ENCODE results near the gene IL2RA. TPM values are rescaled to one million over a fixed set of nuclear protein-coding genes. Genes with fewer than 3 reads are reported as not detected.

The IL2RA gene
- polyA plus RNA-seq, 1 experiment: not detected

DNA sequence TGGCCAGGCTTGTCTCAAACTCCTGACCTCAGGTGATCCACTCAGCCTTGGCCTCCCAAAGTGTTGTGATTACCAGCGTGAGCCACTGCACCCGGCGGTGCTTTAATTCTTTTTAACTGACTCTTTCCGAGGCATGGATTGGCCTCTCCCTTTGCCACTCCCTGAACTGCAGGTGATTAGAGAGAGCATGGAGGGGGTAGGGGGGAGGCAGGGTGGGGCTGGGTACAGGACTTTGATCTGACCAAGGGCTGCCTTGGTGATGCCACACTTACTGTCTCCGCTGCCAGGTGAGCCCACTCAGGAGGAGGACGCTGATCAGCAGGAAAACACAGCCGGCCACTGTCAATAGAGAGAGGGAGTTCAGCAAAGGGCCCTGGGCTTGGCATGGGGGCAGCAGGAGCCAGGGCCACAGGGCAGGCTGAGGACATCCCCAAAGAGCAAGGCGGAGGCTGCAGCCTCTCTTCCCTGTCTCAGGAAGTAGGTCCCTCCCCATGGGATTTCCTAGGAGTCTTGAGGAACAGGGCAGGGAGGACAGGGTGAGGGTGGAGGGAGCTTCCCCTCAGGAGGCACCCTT is 44.3 kb downstream of the IL2RA start:
- Histone ChIP-seq H3K4me3 (ENCODE audit: low read depth, low read length) (no peak overlapping the region), H3K27me3 (ENCODE audit: control insufficient read depth, insufficient read depth, low read length) (no peaks in the 10 kb centered on the region; the same call in 1 of the 2 replicates), H3K36me3 (ENCODE audit: control insufficient read depth, insufficient read depth, low read length) (no peaks in the 10 kb centered on the region)
- CTCF ChIA-PET: interaction anchor here (1.2 to 5.1 kb wide), 2 partner anchors 12 to 69 kb away, joined by 3 to 32 read pairs; no protein-coding TSS in a partner anchor
- no peak for DNase-seq (ENCODE audit: low read depth)
- TF ChIP-seq, protein P1, sequence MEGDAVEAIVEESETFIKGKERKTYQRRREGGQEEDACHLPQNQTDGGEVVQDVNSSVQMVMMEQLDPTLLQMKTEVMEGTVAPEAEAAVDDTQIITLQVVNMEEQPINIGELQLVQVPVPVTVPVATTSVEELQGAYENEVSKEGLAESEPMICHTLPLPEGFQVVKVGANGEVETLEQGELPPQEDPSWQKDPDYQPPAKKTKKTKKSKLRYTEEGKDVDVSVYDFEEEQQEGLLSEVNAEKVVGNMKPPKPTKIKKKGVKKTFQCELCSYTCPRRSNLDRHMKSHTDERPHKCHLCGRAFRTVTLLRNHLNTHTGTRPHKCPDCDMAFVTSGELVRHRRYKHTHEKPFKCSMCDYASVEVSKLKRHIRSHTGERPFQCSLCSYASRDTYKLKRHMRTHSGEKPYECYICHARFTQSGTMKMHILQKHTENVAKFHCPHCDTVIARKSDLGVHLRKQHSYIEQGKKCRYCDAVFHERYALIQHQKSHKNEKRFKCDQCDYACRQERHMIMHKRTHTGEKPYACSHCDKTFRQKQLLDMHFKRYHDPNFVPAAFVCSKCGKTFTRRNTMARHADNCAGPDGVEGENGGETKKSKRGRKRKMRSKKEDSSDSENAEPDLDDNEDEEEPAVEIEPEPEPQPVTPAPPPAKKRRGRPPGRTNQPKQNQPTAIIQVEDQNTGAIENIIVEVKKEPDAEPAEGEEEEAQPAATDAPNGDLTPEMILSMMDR (IDR thresholded peaks at IDR 0.05; ENCODE audit: insufficient read depth, low read depth, low read length): no peak
- POLR2A ChIA-PET: no interaction called here

DNA sequence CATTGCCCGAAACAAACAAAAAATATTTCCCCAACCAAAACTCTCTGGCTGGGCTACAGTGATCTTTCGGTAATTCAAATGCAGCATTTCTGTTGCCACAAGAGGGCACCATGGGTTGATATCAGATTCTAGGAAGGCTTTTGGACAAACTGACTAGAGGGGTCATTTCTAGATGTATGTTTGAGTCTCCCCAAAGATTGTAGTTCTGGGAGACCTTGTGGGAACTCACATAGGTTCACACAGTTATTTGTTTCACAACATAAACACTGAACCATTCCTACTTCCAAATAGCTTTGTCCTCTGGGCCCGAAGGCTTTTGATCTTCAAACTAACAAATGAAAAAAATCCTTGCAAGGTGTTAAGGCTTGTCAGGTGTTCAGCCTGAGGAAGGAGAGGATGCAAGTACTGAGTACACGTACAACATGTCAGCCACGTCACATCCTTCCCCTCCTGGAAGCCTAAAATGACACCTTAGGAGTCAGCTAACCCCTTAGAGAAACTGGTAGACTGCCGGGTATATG is 47.9 kb downstream of the IL2RA start:
- ChIA-PET CTCF (interaction anchor here (0.7 to 5.1 kb wide), 22 partner anchors 9 to 396 kb away, joined by 3 to 32 read pairs (median 5); partner anchors contain the start of gene IL15RA), POLR2A (no interaction called here)
- no peaks in the 10 kb centered on the region; the same call in 1 of the 2 replicates for H3K27me3 ChIP-seq (ENCODE audit: control insufficient read depth, insufficient read depth, low read length)
- no peaks in the 10 kb centered on the region for H3K36me3 ChIP-seq (ENCODE audit: control insufficient read depth, insufficient read depth, low read length)
- TF ChIP-seq, protein P1 (IDR thresholded peaks at IDR 0.05; ENCODE audit: insufficient read depth, low read depth, low read length): peak; percentile 79
- no peak overlapping the region for H3K4me3 ChIP-seq (ENCODE audit: low read depth, low read length)
- DNase-seq (ENCODE audit: low read depth): no peak

DNA sequence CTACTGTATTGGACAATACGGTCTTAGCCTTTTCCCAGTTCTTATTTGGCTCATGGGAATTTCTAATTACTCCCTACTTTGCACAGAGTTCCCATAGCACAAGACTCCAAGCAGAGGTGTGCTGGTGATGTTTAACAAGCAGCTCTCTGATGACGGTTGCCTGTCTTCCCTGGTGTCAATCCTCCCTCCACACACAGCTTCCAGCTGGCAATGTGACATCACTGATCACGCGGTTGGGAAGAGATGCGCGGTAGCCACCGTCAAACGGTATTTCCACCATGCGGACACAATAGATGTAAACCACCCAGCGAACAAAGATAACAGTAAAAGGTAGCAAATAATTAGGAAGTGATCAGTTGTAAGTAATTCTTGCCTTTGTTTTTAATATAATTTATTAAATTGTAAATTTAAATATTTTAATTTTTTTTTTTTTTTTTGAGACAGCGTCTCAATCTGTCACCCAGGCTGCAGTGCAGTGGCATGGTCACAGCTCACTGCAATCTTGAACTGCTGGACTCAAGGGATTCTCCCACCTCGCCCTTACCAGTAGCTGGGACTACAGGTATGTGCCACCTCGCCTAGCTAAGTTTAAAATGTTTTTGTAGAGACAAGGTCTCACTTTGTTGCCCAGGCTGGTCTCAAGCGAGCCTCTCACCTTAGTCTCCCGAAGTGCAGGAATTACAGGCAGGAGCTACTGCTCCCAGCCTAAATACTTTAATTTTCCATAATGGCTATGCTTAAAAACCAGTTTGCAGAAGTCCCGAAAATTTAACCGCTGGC is 48.6 kb downstream of the IL2RA start:
- Histone ChIP-seq H3K4me3 (ENCODE audit: low read depth, low read length) (no peak overlapping the region), H3K27me3 (ENCODE audit: control insufficient read depth, insufficient read depth, low read length) (no peaks in the 10 kb centered on the region; the same call in 1 of the 2 replicates), H3K36me3 (ENCODE audit: control insufficient read depth, insufficient read depth, low read length) (no peaks in the 10 kb centered on the region)
- POLR2A ChIA-PET: no interaction called here
- CTCF ChIA-PET: interaction anchor here (0.7 to 5.1 kb wide), 23 partner anchors 10 to 396 kb away, joined by 3 to 32 read pairs (median 5); partner anchors contain the start of gene IL15RA
- DNase-seq (ENCODE audit: low read depth): no peak
- TF ChIP-seq, protein P1 (IDR thresholded peaks at IDR 0.05; ENCODE audit: insufficient read depth, low read depth, low read length): no peak

DNA sequence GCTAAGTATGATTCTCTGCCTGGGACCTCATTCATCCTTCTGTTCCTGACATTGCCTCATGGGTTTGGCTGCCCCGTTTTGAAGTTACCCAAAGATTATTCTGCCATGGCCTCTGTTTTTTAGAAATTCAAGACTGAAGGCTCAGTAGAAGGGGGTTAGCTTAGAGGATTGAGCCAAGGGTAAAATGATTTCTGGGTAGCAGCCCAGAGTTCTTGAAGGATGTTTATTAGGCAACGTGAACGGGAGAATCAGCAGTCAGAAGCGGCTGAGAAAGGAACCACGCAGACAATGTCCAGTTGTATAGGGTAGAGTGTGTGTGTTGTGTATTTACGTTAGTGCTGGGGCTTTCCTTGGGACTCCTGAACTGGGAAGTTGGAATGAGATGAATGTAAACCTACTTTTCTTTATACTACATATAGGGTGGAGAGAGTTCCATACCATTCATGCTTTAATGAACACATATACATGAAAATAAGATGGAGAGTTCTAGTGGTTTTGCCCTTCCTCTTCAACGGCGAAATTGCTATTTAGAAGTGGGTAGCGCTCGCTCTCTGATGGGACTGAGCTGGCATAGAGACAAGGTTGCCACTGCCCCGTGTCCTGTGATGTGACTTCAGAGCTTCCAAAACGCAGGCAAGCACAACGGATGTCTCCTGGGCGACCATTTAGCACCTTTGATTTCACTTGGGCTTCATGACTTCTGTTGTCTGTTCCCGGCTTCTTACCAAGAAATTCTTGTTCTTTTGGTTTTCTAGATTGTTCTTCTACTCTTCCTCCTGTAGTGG is 49.9 kb downstream of the IL2RA start:
- TF ChIP-seq, protein P1 (IDR thresholded peaks at IDR 0.05; ENCODE audit: insufficient read depth, low read depth, low read length): no peak
- H3K27me3 ChIP-seq (ENCODE audit: control insufficient read depth, insufficient read depth, low read length): no peaks in the 10 kb centered on the region; the same call in 1 of the 2 replicates
- ChIA-PET CTCF (interaction anchor here (1.5 to 5.1 kb wide), 3 partner anchors 39 to 75 kb away, joined by 7 to 32 read pairs (median 14); no protein-coding TSS in a partner anchor), POLR2A (no interaction called here)
- H3K36me3 ChIP-seq (ENCODE audit: control insufficient read depth, insufficient read depth, low read length): no peaks in the 10 kb centered on the region
- no peak for DNase-seq (ENCODE audit: low read depth)
- H3K4me3 ChIP-seq (ENCODE audit: low read depth, low read length): no peak overlapping the region

All from BJ (cell line).